Measurements from ENCODE around the gene ALDH1A3.

ALDH1A3 gene

DNA sequence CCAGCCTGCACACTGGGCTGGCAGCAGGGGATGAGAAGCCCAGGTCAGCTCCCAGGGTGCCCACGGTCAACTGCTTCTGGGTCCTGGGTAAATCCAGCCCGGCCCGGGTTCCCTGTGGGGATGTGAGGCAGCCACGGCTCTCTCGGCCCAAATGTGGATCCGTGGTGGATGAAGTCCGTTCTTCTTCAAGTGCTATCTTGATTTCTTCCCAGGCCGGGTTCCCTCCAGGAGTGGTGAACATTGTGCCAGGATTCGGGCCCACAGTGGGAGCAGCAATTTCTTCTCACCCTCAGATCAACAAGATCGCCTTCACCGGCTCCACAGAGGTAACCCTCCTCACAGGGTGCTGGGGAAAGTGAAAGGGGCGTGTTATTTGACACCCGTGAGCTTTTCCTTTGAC is 16.1 kb downstream of the ALDH1A3 start:
- no peak for DNase-seq

GRCh38 chr15:100897221-100898151 is 17.9 kb downstream of the ALDH1A3 start:
- Histone ChIP-seq H4K91ac (ENCODE audit: low read depth, low read length) (no peak overlapping the region), H2AFZ (ENCODE audit: insufficient read depth, low read length, poor library complexity) (no peak overlapping the region), H3K18ac (ENCODE audit: low read length) (no peak overlapping the region), H3K27me3 (ENCODE audit: insufficient read depth, low read length) (no peaks in the 10 kb centered on the region), H3K4me1 (ENCODE audit: control insufficient read depth in 1 of 2, insufficient read depth in 2 of 2, low read length in 2 of 2) (peaks cover 5 to 7% of the 10 kb centered on the region in 2 experiments), H3K79me2 (ENCODE audit: control insufficient read depth, insufficient read depth, low read length, poor library complexity) (no peaks in the 10 kb centered on the region), H3K79me1 (ENCODE audit: low read length) (peaks cover 4% of the 10 kb centered on the region), H3K4me2 (ENCODE audit: low read length) (no peak overlapping the region), H2BK120ac (ENCODE audit: insufficient read depth, low read length, poor library complexity) (peak overlapping the region; percentile 50), H2BK5ac (ENCODE audit: low read depth, low read length, poor library complexity) (no peak overlapping the region), H3K14ac (ENCODE audit: low read length) (no peak overlapping the region), H3K27ac (ENCODE audit: low read depth, low read length) (no peak overlapping the region), H3K4ac (ENCODE audit: low read depth, low read length) (no peak overlapping the region), H2AK5ac (ENCODE audit: low read length) (no peak overlapping the region), H3K9me3 (ENCODE audit: insufficient read depth, low read depth, low read length) (no peaks in the 10 kb centered on the region), H4K12ac (ENCODE audit: low read depth, low read length) (no peak overlapping the region), H3K36me3 (ENCODE audit: control insufficient read depth in 1 of 2, insufficient read depth in 2 of 2, low read length in 2 of 2) (no peaks in the 10 kb centered on the region), H3K23ac (ENCODE audit: low read length) (no peak overlapping the region), H2BK12ac (ENCODE audit: low read length) (peak overlapping the region; percentile 51), H3K9ac (ENCODE audit: low read length) (no peak overlapping the region), H4K8ac (ENCODE audit: low read depth, low read length) (no peak overlapping the region), H3K4me3 (ENCODE audit: low read depth, low read length) (no peak overlapping the region)
- no CpG with 5 or more reads among the region's 26 CpGs for WGBS (ENCODE audit: extremely low coverage, insufficient coverage, insufficient read length)
- DNase-seq: no peak

More for the DNA sequence above, 16.1 kb downstream of the ALDH1A3 start:
- Histone ChIP-seq H4K8ac (ENCODE audit: low read depth, low read length) (no peak overlapping the region), H3K9ac (ENCODE audit: low read length) (no peak overlapping the region), H4K91ac (ENCODE audit: low read depth, low read length) (no peak overlapping the region), H3K4ac (ENCODE audit: low read depth, low read length) (no peak overlapping the region), H3K9me3 (ENCODE audit: insufficient read depth, low read depth, low read length) (no peaks in the 10 kb centered on the region), H3K79me1 (ENCODE audit: low read length) (peaks cover 9% of the 10 kb centered on the region), H3K27me3 (ENCODE audit: insufficient read depth, low read length) (no peaks in the 10 kb centered on the region), H3K14ac (ENCODE audit: low read length) (no peak overlapping the region), H2BK120ac (ENCODE audit: insufficient read depth, low read length, poor library complexity) (peak overlapping the region; percentile 40), H3K4me1 (ENCODE audit: control insufficient read depth in 1 of 2, insufficient read depth in 2 of 2, low read length in 2 of 2) (peaks cover 18% of the 10 kb centered on the region in 2 experiments), H3K79me2 (ENCODE audit: control insufficient read depth, insufficient read depth, low read length, poor library complexity) (no peaks in the 10 kb centered on the region), H2BK5ac (ENCODE audit: low read depth, low read length, poor library complexity) (no peak overlapping the region), H3K18ac (ENCODE audit: low read length) (no peak overlapping the region), H2BK12ac (ENCODE audit: low read length) (no peak overlapping the region), H3K4me2 (ENCODE audit: low read length) (no peak overlapping the region), H4K12ac (ENCODE audit: low read depth, low read length) (no peak overlapping the region), H3K4me3 (ENCODE audit: low read depth, low read length) (no peak overlapping the region), H3K23ac (ENCODE audit: low read length) (no peak overlapping the region), H3K27ac (ENCODE audit: low read depth, low read length) (no peak overlapping the region), H2AFZ (ENCODE audit: insufficient read depth, low read length, poor library complexity) (no peak overlapping the region), H3K36me3 (ENCODE audit: control insufficient read depth in 1 of 2, insufficient read depth in 2 of 2, low read length in 2 of 2) (no peaks in the 10 kb centered on the region), H2AK5ac (ENCODE audit: low read length) (peak overlapping the region; percentile 22)
- WGBS (ENCODE audit: extremely low coverage, insufficient coverage, insufficient read length): no CpG with 5 or more reads among the region's 13 CpGs

DNA sequence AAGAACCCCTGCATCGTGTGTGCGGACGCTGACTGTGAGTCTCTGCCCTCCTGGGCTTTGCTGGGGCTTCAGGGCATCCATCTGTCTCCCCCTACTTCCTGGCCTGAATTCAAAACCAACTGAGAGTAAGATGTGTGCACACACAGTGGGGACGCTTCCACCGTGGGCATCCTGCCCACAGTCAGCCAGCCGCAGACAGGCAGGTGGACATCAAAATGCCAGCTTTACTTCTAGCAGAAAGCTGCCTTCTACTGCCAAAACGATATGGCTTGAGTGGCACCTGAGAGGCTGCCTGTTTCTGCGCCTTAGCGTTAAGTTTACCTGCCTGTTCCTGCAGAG is 18.5 kb downstream of the ALDH1A3 start:
- Histone ChIP-seq H3K36me3 (ENCODE audit: control insufficient read depth in 1 of 2, insufficient read depth in 2 of 2, low read length in 2 of 2) (no peaks in the 10 kb centered on the region), H3K27ac (ENCODE audit: low read depth, low read length) (no peak overlapping the region), H2BK12ac (ENCODE audit: low read length) (peak overlapping the region; percentile 14), H2BK5ac (ENCODE audit: low read depth, low read length, poor library complexity) (no peak overlapping the region), H3K9ac (ENCODE audit: low read length) (no peak overlapping the region), H2BK120ac (ENCODE audit: insufficient read depth, low read length, poor library complexity) (no peak overlapping the region), H3K4me3 (ENCODE audit: low read depth, low read length) (no peak overlapping the region), H3K4ac (ENCODE audit: low read depth, low read length) (no peak overlapping the region), H3K79me2 (ENCODE audit: control insufficient read depth, insufficient read depth, low read length, poor library complexity) (no peaks in the 10 kb centered on the region), H3K18ac (ENCODE audit: low read length) (no peak overlapping the region), H3K9me3 (ENCODE audit: insufficient read depth, low read depth, low read length) (no peaks in the 10 kb centered on the region), H4K8ac (ENCODE audit: low read depth, low read length) (no peak overlapping the region), H2AK5ac (ENCODE audit: low read length) (no peak overlapping the region), H2AFZ (ENCODE audit: insufficient read depth, low read length, poor library complexity) (no peak overlapping the region), H4K12ac (ENCODE audit: low read depth, low read length) (no peak overlapping the region), H3K14ac (ENCODE audit: low read length) (no peak overlapping the region), H3K23ac (ENCODE audit: low read length) (no peak overlapping the region), H3K79me1 (ENCODE audit: low read length) (peaks cover 4% of the 10 kb centered on the region), H3K27me3 (ENCODE audit: insufficient read depth, low read length) (no peaks in the 10 kb centered on the region), H4K91ac (ENCODE audit: low read depth, low read length) (no peak overlapping the region), H3K4me2 (ENCODE audit: low read length) (no peak overlapping the region), H3K4me1 (ENCODE audit: control insufficient read depth in 1 of 2, insufficient read depth in 2 of 2, low read length in 2 of 2) (peaks cover 5 to 10% of the 10 kb centered on the region in 2 experiments)
- DNase-seq: no peak
- no CpG with 5 or more reads among the region's 9 CpGs for WGBS (ENCODE audit: extremely low coverage, insufficient coverage, insufficient read length)

DNA sequence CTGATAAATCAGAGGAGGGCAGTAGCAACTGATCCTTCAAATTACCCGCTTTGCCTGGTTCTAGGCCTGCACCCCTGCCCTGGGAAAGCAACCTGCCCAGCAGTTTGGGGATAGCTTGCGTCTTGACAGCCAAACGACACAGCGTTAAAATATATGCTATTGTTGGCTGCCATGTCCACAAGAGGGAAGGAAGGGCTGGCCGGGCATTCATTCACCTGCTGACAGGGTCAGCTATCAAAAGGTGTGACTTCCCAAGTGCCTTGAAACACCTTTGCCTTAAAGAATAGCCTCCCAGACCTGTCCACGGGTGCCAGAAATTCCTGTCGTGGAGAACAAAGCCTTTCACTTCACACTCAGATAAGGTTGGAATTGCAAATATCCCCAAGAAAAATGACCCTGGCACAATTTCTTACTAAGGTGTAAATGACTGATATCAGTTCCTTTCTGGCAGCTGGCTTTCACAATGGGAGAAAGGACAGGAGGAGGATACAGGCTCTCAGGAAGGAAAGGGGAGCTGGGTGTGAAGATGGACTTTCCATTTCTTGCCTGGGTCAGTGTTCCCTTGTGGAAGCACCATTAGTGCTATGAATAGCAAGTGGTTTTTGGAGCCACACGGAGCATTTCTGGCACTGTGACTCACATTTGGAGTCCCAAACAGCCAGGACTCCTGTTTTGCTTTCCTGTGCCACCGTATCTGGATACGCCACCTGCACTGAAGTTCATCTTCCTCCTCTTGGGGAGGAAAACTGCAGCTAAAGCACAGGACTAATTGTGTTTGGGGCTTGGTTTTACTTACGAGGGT is 19.2 kb downstream of the ALDH1A3 start:
- no peak overlapping the region for H3K4ac ChIP-seq (ENCODE audit: low read depth, low read length)
- H3K18ac ChIP-seq (ENCODE audit: low read length): no peak overlapping the region
- H3K27me3 ChIP-seq (ENCODE audit: insufficient read depth, low read length): no peaks in the 10 kb centered on the region
- no peak overlapping the region for H4K8ac ChIP-seq (ENCODE audit: low read depth, low read length)
- H3K14ac ChIP-seq (ENCODE audit: low read length): no peak overlapping the region
- no peaks in the 10 kb centered on the region for H3K9me3 ChIP-seq (ENCODE audit: insufficient read depth, low read depth, low read length)
- H4K91ac ChIP-seq (ENCODE audit: low read depth, low read length): no peak overlapping the region
- peaks cover 5 to 10% of the 10 kb centered on the region in 2 experiments for H3K4me1 ChIP-seq (ENCODE audit: control insufficient read depth in 1 of 2, insufficient read depth in 2 of 2, low read length in 2 of 2)
- DNase-seq: peak in 1 of 2 donors; percentile 62
- no peak overlapping the region for H3K4me3 ChIP-seq (ENCODE audit: low read depth, low read length)
- no peaks in the 10 kb centered on the region for H3K79me2 ChIP-seq (ENCODE audit: control insufficient read depth, insufficient read depth, low read length, poor library complexity)
- no peak overlapping the region for H2AK5ac ChIP-seq (ENCODE audit: low read length)
- H2AFZ ChIP-seq (ENCODE audit: insufficient read depth, low read length, poor library complexity): no peak overlapping the region
- no peak overlapping the region for H3K27ac ChIP-seq (ENCODE audit: low read depth, low read length)
- no peaks in the 10 kb centered on the region for H3K36me3 ChIP-seq (ENCODE audit: control insufficient read depth in 1 of 2, insufficient read depth in 2 of 2, low read length in 2 of 2)
- no peak overlapping the region for H4K12ac ChIP-seq (ENCODE audit: low read depth, low read length)
- WGBS (ENCODE audit: extremely low coverage, insufficient coverage, insufficient read length): no CpG with 5 or more reads among the region's 11 CpGs
- peaks cover 4% of the 10 kb centered on the region for H3K79me1 ChIP-seq (ENCODE audit: low read length)
- H2BK12ac ChIP-seq (ENCODE audit: low read length): no peak overlapping the region
- no peak overlapping the region for H3K4me2 ChIP-seq (ENCODE audit: low read length)
- H2BK5ac ChIP-seq (ENCODE audit: low read depth, low read length, poor library complexity): no peak overlapping the region
- no peak overlapping the region for H3K9ac ChIP-seq (ENCODE audit: low read length)
- no peak overlapping the region for H3K23ac ChIP-seq (ENCODE audit: low read length)
- no peak overlapping the region for H2BK120ac ChIP-seq (ENCODE audit: insufficient read depth, low read length, poor library complexity)
